Measurements from ENCODE around the gene CFAP65.

CFAP65 gene

DNA sequence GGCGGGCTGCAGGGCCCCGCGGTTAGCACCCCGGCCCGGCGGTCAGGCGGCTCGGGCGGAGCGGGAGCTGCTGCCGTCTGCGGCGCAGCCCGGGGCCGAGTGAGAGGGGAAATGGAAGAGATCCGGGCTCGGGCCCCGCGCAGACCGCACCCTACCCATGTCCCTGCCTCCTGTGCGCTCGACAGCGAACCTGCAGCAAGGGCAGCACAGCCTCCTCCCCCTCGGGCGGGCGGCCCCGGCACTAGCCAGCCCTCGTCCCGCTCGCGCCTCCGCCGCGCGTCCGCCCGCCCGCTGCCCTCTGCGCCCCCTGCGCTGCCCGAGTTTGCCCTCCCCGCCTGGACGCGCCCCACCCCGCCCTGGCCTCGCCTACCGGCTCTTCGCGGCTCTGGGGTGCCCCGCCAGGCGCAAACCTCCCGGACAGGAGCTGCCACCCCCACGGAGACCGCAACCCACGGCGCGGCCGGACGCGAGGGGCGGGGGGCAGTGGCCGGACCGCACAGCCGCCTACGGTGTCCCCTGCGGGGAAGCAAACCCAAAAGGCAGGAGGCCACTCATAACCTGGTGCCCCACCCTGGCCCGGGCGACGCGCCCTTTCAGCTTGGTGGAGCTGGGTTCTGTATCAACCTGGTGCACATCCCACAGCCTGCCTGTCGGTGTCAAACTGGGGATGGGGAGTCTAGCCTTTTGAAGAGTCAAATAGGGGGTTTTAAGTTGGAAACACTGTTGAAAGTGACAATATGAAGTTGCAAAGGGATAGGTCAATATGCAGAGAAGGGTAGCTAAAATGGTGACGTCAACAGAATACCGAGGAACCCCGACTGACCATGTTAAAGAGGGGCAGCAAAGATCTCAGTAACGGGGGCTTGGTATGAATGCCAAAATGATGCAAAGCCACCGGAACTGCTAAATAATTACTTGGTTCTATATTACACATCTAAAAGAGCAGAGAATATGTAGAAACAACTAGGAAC, 19.8 kb upstream of the CFAP65 start, which contains the start of gene IHH:
Gene IHH (minus strand): TSS at position 101 of the 971 bp plus-strand sequence. CDS start 454 bp downstream, outside the sequence.
- DNase-seq (ENCODE audit: insufficient read length, low spot score) (no peak), FAIRE-seq (no peak)

- no peak for FAIRE-seq
- no peak for DNase-seq (ENCODE audit: insufficient read length, low spot score)
Observed at GRCh38 chr2:219059725-219060682, 18.7 kb upstream of the CFAP65 start.

GRCh38 chr2:219059375-219059724, 18.0 kb upstream of the CFAP65 start:
- DNase-seq (ENCODE audit: insufficient read length, low spot score) (no peak), FAIRE-seq (no peak)

- no peak for FAIRE-seq
- no peak for DNase-seq (ENCODE audit: insufficient read length, low spot score)
Observed at GRCh38 chr2:219058541-219059374, 17.4 kb upstream of the CFAP65 start.

DNA sequence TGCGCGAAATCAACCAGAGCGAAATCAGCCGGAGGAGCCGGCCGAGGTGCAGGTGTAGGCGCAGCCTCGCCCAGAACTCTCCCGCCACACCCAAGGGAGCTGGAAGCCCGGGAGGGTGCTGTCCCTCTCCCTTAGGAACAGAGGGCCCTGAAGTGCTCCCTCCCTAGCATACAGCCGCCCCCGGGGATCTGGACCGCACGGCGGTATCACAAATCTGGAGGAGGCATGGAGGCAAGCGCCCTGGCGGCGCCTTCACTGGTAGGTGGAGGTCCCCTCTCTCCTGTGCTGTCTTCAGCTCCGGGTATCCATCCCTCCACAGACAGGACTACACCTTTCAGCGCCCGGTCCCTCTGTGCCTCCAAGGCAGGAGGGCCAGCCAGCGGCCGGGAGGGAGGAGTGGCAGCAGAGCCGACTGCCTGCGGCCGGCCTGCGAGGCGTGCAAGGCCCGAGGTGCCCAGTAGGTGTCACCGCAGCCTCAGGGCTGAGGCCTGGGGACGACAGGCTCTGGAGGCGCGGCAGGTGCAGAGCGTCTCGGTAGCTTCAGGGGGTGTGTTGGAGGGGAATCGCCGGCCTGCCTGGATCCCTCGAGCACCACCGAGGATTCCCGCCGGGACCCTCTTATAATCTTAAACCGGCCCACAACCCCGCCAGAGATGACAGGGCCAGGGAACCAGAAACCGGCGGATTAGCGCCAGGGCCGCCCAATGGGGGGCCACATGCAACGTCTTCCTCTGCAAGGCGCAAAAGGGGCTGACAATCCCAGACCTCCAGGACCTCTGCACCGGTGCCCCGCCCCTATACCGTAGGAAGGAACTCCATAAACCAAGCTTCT, 16.6 kb upstream of the CFAP65 start:
- peak; percentile 57 for DNase-seq (ENCODE audit: insufficient read length, low spot score)
- peak; percentile 92 for FAIRE-seq

GRCh38 chr2:219056896-219057708, 15.8 kb upstream of the CFAP65 start:
- FAIRE-seq: no peak

GRCh38 chr2:219056176-219056895, 15.0 kb upstream of the CFAP65 start:
- no peak for FAIRE-seq
- DNase-seq (ENCODE audit: insufficient read length, low spot score): no peak

More at GRCh38 chr2:219056896-219057708, 15.8 kb upstream of the CFAP65 start:
- DNase-seq (ENCODE audit: insufficient read length, low spot score): no peak

- FAIRE-seq (no peak), DNase-seq (ENCODE audit: insufficient read length, low spot score) (no peak)
Observed at GRCh38 chr2:219054956-219055903, 13.9 kb upstream of the CFAP65 start.

- no peak for FAIRE-seq
- no peak for DNase-seq (ENCODE audit: insufficient read length, low spot score)
Observed at GRCh38 chr2:219049282-219049681, 8.0 kb upstream of the CFAP65 start.

GRCh38 chr2:219045937-219046550, 4.7 kb upstream of the CFAP65 start:
- FAIRE-seq (no peak), DNase-seq (ENCODE audit: insufficient read length, low spot score) (peak; percentile 56)

GRCh38 chr2:219042750-219043149, 1.4 kb upstream of the CFAP65 start:
- FAIRE-seq: no peak
- DNase-seq (ENCODE audit: insufficient read length, low spot score): no peak

DNA sequence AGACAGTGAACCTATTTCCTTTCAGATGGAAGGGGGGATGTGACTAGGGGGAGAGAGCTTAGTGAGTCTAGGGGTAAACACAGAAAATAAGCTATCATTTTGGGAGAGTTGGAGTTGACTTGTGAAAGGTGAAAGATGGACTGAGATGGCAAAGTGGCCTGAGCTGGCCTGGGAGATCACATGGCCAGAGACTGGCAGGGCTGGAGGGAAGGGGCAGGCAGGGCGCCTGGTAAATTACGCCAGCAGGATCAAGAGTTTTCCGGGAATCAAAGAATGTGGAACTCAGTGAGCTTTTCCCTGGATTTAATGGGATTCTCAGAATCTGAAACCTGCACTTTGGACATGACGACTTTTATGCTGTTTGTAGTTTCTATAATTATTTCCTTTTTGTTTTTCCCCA, 841 bp upstream of the CFAP65 start:
- DNase-seq (ENCODE audit: insufficient read length, low spot score): no peak
- no peak for FAIRE-seq

- no peak for FAIRE-seq
- no peak for DNase-seq (ENCODE audit: insufficient read length, low spot score)
Observed at GRCh38 chr2:219038600-219038999, 2.7 kb downstream of the CFAP65 start.

DNA sequence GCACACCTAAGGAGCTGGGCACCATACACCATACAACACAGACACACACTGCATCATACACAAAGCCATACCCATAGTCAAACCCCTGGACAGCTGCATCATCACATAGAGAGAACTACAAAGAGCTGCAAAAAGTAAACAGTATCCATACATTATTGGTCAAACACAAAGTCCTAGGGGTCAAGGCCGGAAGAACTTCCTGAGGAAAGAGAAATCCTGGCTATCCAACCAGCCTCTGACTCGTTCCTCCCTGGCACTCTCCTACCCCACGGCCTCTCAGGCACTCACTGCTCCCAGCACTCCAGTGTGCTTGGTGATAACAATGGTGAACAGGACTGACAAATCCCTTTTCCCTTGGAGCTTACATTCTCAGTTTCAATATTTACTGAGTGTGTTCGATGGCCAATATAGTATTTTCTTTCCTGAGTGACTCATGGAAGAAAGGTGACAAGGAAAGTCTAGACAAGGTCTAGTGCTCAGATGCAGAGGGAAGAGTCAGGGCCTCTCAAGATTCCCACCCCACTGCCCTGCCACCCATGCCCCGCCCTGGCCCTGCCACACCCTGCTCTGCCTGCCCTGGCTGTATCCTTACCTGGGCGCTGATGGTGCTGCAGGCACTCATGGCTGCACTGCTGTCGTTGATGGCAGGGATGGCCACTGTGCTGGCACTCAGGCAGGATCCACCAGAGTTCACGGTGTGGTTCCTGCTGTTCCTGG, 3.4 kb downstream of the CFAP65 start:
- FAIRE-seq (no peak), DNase-seq (ENCODE audit: insufficient read length, low spot score) (no peak)

GRCh38 chr2:219035942-219036341, 5.4 kb downstream of the CFAP65 start:
- FAIRE-seq (no peak), DNase-seq (ENCODE audit: insufficient read length, low spot score) (no peak)

DNA sequence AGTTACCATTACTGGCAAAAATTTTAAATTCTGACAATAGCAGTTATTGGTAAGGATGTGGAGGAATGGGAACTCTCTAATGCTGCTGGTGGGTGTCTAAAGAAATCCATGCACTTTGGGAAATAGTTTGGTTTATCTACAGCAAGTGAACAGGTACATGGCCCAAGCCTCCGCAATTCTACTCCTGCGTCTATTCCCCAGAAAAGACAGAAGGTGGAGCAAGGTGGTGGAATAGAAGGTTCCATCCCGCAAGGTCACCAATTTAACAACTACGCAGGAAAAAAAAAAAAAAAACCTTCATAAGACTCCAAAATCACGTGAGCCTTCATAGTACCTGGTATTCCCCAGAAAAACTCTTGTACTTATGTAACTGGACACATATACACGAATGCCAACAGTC, 6.5 kb downstream of the CFAP65 start:
- DNase-seq (ENCODE audit: insufficient read length, low spot score) (no peak), FAIRE-seq (no peak)
